Measurements from ENCODE around the gene OLFM2.

- TF ChIP-seq CREB1 (IDR thresholded peaks at IDR 0.05; ENCODE audit: low read depth) (no peak), TEAD4 (IDR thresholded peaks at IDR 0.05) (no peak), EGR1 (IDR thresholded peaks at IDR 0.05) (no peak), CEBPB (IDR thresholded peaks at IDR 0.05) (no peak), RAD21 (IDR thresholded peaks at IDR 0.05; ENCODE audit: low read depth) (no peak), NFIC (IDR thresholded peaks at IDR 0.05) (0 out of 2 replicates have a peak, but pooled peaks have one; percentile 7), TAF1 (IDR thresholded peaks at IDR 0.05; ENCODE audit: low read depth) (no peak), REST (IDR thresholded peaks at IDR 0.05; ENCODE audit: low read depth) (no peak), EP300 (IDR thresholded peaks at IDR 0.05; ENCODE audit: borderline replicate concordance) (no peak), YY1 (IDR thresholded peaks at IDR 0.05; ENCODE audit: low read depth) (no peak), FOXM1 (IDR thresholded peaks at IDR 0.05; ENCODE audit: borderline replicate concordance, low read depth) (no peak), USF1 (IDR thresholded peaks at IDR 0.05) (no peak), TCF12 (IDR thresholded peaks at IDR 0.05; ENCODE audit: low read depth) (no peak)
- TF ChIP-seq, protein P1, sequence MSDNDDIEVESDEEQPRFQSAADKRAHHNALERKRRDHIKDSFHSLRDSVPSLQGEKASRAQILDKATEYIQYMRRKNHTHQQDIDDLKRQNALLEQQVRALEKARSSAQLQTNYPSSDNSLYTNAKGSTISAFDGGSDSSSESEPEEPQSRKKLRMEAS (IDR thresholded peaks at IDR 0.05) = no peak
Observed at GRCh38 chr19:9881720-9882119, 54.6 kb downstream of the OLFM2 start.

All from Ishikawa (cell line).